Measurements from ENCODE around the gene CALCOCO1. TPM values are rescaled to one million over a fixed set of nuclear protein-coding genes. Genes with fewer than 3 reads are reported as not detected.

CALCOCO1 gene
- total and polyA plus RNA-seq, 10 of the 15 experiments (the other 5 are each of a cell fraction or from before 2014, with no cell fraction given): 2.8 to 55.9 (median 13.7) TPM

GRCh38 chr12:53751336-53752191 lies 24.3 kb upstream of the CALCOCO1 start, which contains the start of gene CISTR (continued):
- TF ChIP-seq PRDM15 (CRISPR knock-in tag; IDR thresholded peaks at IDR 0.05) (no peak), FOXK2 (IDR thresholded peaks at IDR 0.05) (no peak; the same call in 1 of the 2 replicates), CEBPZ (IDR thresholded peaks at IDR 0.05; ENCODE audit: low read depth, low read length) (no peak), MXI1 (IDR thresholded peaks at IDR 0.05; ENCODE audit: low read depth, low read length) (peak; percentile 43; the same call in 1 of the 2 replicates), ZNF622 (IDR thresholded peaks at IDR 0.05) (no peak), BRCA1 (IDR thresholded peaks at IDR 0.05; ENCODE audit: low read depth, low read length) (no peak), EGR1 (IDR thresholded peaks at IDR 0.05; ENCODE audit: borderline replicate concordance in 1 of 2, low read depth in 2 of 2, low read length in 2 of 2) (peak in 1 of 2 experiments; percentile 79; a peak in 2 of 3 replicates), CHD2 (IDR thresholded peaks at IDR 0.05; ENCODE audit: borderline replicate concordance, low read depth, low read length) (peak; percentile 44; the same call in 1 of the 2 replicates)
- TF ChIP-seq, protein P1, sequence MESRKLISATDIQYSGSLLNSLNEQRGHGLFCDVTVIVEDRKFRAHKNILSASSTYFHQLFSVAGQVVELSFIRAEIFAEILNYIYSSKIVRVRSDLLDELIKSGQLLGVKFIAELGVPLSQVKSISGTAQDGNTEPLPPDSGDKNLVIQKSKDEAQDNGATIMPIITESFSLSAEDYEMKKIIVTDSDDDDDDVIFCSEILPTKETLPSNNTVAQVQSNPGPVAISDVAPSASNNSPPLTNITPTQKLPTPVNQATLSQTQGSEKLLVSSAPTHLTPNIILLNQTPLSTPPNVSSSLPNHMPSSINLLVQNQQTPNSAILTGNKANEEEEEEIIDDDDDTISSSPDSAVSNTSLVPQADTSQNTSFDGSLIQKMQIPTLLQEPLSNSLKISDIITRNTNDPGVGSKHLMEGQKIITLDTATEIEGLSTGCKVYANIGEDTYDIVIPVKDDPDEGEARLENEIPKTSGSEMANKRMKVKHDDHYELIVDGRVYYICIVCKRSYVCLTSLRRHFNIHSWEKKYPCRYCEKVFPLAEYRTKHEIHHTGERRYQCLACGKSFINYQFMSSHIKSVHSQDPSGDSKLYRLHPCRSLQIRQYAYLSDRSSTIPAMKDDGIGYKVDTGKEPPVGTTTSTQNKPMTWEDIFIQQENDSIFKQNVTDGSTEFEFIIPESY (IDR thresholded peaks at IDR 0.05): 0 out of 2 replicates have a peak, but pooled peaks have one; percentile 49

All from GM12878 (cell line).